ENCODE measurements around the gene RASA4B.
"Not testable (repeated sequence)": the region's sequence is repeated elsewhere in the genome, so short reads cannot be mapped to it uniquely, and the experiment has no call there.

The RASA4B gene

GRCh38 chr7:102517550-102518147, at the start of gene RASA4B:
Gene RASA4B (minus strand): TSS chr7:102517777. CDS start chr7:102517710, 67 bp downstream.
- not testable (repeated sequence) for DNase-seq (ENCODE audit: low read depth)
- peak within 1 kb of the TSS; percentile 28 for H3K4me3 ChIP-seq (ENCODE audit: low read depth, low read length)

- not testable (repeated sequence) for DNase-seq (ENCODE audit: low read depth); H3K4me3 ChIP-seq (ENCODE audit: low read depth, low read length)
These were observed 33.3 kb upstream of the RASA4B start, which contains the start of gene SPDYE2 for GRCh38 chr7:102550808-102551422. Gene SPDYE2 (plus strand): TSS chr7:102551226. CDS start chr7:102553256, 2,030 bp downstream.

GRCh38 chr7:102546353-102546752, 28.8 kb upstream of the RASA4B start:
- not testable (repeated sequence) for H3K4me3 ChIP-seq (ENCODE audit: low read depth, low read length); DNase-seq (ENCODE audit: low read depth)

- not testable (repeated sequence) for DNase-seq (ENCODE audit: low read depth)
These were observed 27.7 kb upstream of the RASA4B start for GRCh38 chr7:102545288-102545687.

GRCh38 chr7:102544372-102544771, 26.8 kb upstream of the RASA4B start:
- not testable (repeated sequence) for DNase-seq (ENCODE audit: low read depth); H3K4me3 ChIP-seq (ENCODE audit: low read depth, low read length)

More at GRCh38 chr7:102545288-102545687, 27.7 kb upstream of the RASA4B start:
- H3K4me3 ChIP-seq (ENCODE audit: low read depth, low read length), result not testable (repeated sequence)

- not testable (repeated sequence) for H3K4me3 ChIP-seq (ENCODE audit: low read depth, low read length)
These were observed 26.0 kb upstream of the RASA4B start, which contains the start of gene UPK3BL2 for GRCh38 chr7:102543596-102543995. Gene UPK3BL2 (minus strand): TSS chr7:102543696. CDS start chr7:102543636, 60 bp downstream.

GRCh38 chr7:102542771-102543170, 25.2 kb upstream of the RASA4B start:
- not testable (repeated sequence) for H3K4me3 ChIP-seq (ENCODE audit: low read depth, low read length); DNase-seq (ENCODE audit: low read depth)

More at GRCh38 chr7:102543596-102543995, 26.0 kb upstream of the RASA4B start, which contains the start of gene UPK3BL2:
- not testable (repeated sequence) for DNase-seq (ENCODE audit: low read depth)

- DNase-seq (ENCODE audit: low read depth), result not testable (repeated sequence)
These were observed 24.5 kb upstream of the RASA4B start for GRCh38 chr7:102542083-102542482.

GRCh38 chr7:102540604-102541003, 23.0 kb upstream of the RASA4B start:
- not testable (repeated sequence) for DNase-seq (ENCODE audit: low read depth); H3K4me3 ChIP-seq (ENCODE audit: low read depth, low read length)

More at GRCh38 chr7:102542083-102542482, 24.5 kb upstream of the RASA4B start:
- not testable (repeated sequence) for H3K4me3 ChIP-seq (ENCODE audit: low read depth, low read length)

- not testable (repeated sequence) for DNase-seq (ENCODE audit: low read depth)
These were observed 17.6 kb upstream of the RASA4B start for GRCh38 chr7:102535062-102535615.

GRCh38 chr7:102532127-102532526, 14.6 kb upstream of the RASA4B start:
- H3K4me3 ChIP-seq (ENCODE audit: low read depth, low read length); DNase-seq (ENCODE audit: low read depth): not testable (repeated sequence)

More at GRCh38 chr7:102535062-102535615, 17.6 kb upstream of the RASA4B start:
- not testable (repeated sequence) for H3K4me3 ChIP-seq (ENCODE audit: low read depth, low read length)

GRCh38 chr7:102531583-102531982, 14.0 kb upstream of the RASA4B start:
- H3K4me3 ChIP-seq (ENCODE audit: low read depth, low read length); DNase-seq (ENCODE audit: low read depth): not testable (repeated sequence)

GRCh38 chr7:102527822-102528793, 10.5 kb upstream of the RASA4B start:
- not testable (repeated sequence) for DNase-seq (ENCODE audit: low read depth); H3K4me3 ChIP-seq (ENCODE audit: low read depth, low read length)

- H3K4me3 ChIP-seq (ENCODE audit: low read depth, low read length); DNase-seq (ENCODE audit: low read depth): not testable (repeated sequence)
These were observed 9.6 kb upstream of the RASA4B start for GRCh38 chr7:102527182-102527581.

GRCh38 chr7:102524803-102525202, 7.2 kb upstream of the RASA4B start:
- not testable (repeated sequence) for H3K4me3 ChIP-seq (ENCODE audit: low read depth, low read length); DNase-seq (ENCODE audit: low read depth)

GRCh38 chr7:102520797-102521196, 3.2 kb upstream of the RASA4B start:
- not testable (repeated sequence) for DNase-seq (ENCODE audit: low read depth); H3K4me3 ChIP-seq (ENCODE audit: low read depth, low read length)

- DNase-seq (ENCODE audit: low read depth); H3K4me3 ChIP-seq (ENCODE audit: low read depth, low read length): not testable (repeated sequence)
These were observed 626 bp downstream of the RASA4B start for GRCh38 chr7:102516951-102517350.

GRCh38 chr7:102515889-102516288, 1.7 kb downstream of the RASA4B start:
- H3K4me3 ChIP-seq (ENCODE audit: low read depth, low read length); DNase-seq (ENCODE audit: low read depth): not testable (repeated sequence)
